Activated T-cell treated with anti-CD3 and anti-CD28 coated beads, Interleukin-2, amount 50 U/mL, for 24 hours (primary cell): ENCODE measurements around the gene CAPN11.

Experiments
- DNase-seq: peaks from one replicate; pipeline ENCODE4 v3.0.0-alpha.2; 2020
- H3K27ac Mint-ChIP-seq: 2 replicates; pipeline ENCODE4 v1.8.0; 2020; ENCODE audit warnings: mild to moderate bottlenecking, mixed read lengths
- H3K27me3 Mint-ChIP-seq: 2 replicates; pipeline ENCODE4 v1.8.0; 2020; ENCODE audit warnings: mixed read lengths
- H3K36me3 Mint-ChIP-seq: 2 replicates; pipeline ENCODE4 v1.8.0; 2020; ENCODE audit warnings: low read depth, mixed read lengths
- H3K4me1 Mint-ChIP-seq: 2 replicates; pipeline ENCODE4 v1.8.0; 2020; ENCODE audit warnings: low read depth, mixed read lengths
- H3K4me3 Mint-ChIP-seq: 2 replicates; pipeline ENCODE4 v1.8.0; 2020; ENCODE audit warnings: mild to moderate bottlenecking, moderate library complexity, mixed read lengths
- H3K9me3 Mint-ChIP-seq: 2 replicates; pipeline ENCODE4 v1.8.0; 2020; ENCODE audit warnings: mixed read lengths

The CAPN11 gene

GRCh38 chr6:44126320-44127149 is 32.1 kb upstream of the CAPN11 start:
- Mint-ChIP-seq H3K36me3 (peaks cover 41% of the 10 kb centered on the region), H3K9me3 (no peaks in the 10 kb centered on the region), H3K4me3 (peak overlapping the region; percentile 82), H3K4me1 (peaks cover 56% of the 10 kb centered on the region), H3K27ac (peak overlapping the region; percentile 98), H3K27me3 (no peaks in the 10 kb centered on the region)
- DNase-seq = peak; percentile 84

- peaks cover 41% of the 10 kb centered on the region for H3K36me3 Mint-ChIP-seq
- H3K27ac Mint-ChIP-seq = peak within 1 kb of the TSS; percentile 98
These were observed 31.2 kb upstream of the CAPN11 start, which contains the start of the genes MRPL14 and TMEM63B for GRCh38 chr6:44127186-44128019. Gene MRPL14 (minus strand): TSS chr6:44127452. CDS start chr6:44116611, 10,841 bp downstream. Gene TMEM63B (plus strand): TSS chr6:44127554. CDS start chr6:44134585, 7,031 bp downstream.

GRCh38 chr6:44128020-44128917 is 30.4 kb upstream of the CAPN11 start:
- peak; percentile 47 for DNase-seq
- no peaks in the 10 kb centered on the region for H3K9me3 Mint-ChIP-seq
- H3K27me3 Mint-ChIP-seq = no peaks in the 10 kb centered on the region
- H3K27ac Mint-ChIP-seq = peak overlapping the region; percentile 35
- H3K4me1 Mint-ChIP-seq = peaks cover 42% of the 10 kb centered on the region
- peaks cover 33% of the 10 kb centered on the region for H3K36me3 Mint-ChIP-seq
- peak overlapping the region; percentile 78 for H3K4me3 Mint-ChIP-seq

More at GRCh38 chr6:44127186-44128019, 31.2 kb upstream of the CAPN11 start, which contains the start of the genes MRPL14 and TMEM63B:
- peaks cover 50% of the 10 kb centered on the region for H3K4me1 Mint-ChIP-seq
- H3K9me3 Mint-ChIP-seq = no peaks in the 10 kb centered on the region
- DNase-seq = peak; percentile 95
- peak within 1 kb of the TSS; percentile 82 for H3K4me3 Mint-ChIP-seq
- H3K27me3 Mint-ChIP-seq = no peaks in the 10 kb centered on the region

- Mint-ChIP-seq H3K4me1 (peaks cover 28% of the 10 kb centered on the region), H3K27me3 (no peaks in the 10 kb centered on the region), H3K9me3 (no peaks in the 10 kb centered on the region), H3K4me3 (no peak overlapping the region), H3K27ac (no peak overlapping the region), H3K36me3 (peaks cover 22% of the 10 kb centered on the region)
- DNase-seq = no peak
These were observed 28.7 kb upstream of the CAPN11 start for GRCh38 chr6:44129841-44130322.

GRCh38 chr6:44131892-44132291 is 26.7 kb upstream of the CAPN11 start:
- DNase-seq = no peak
- H3K36me3 Mint-ChIP-seq = peaks cover 22% of the 10 kb centered on the region
- H3K4me1 Mint-ChIP-seq = peaks cover 13% of the 10 kb centered on the region
- H3K27me3 Mint-ChIP-seq = no peaks in the 10 kb centered on the region
- H3K9me3 Mint-ChIP-seq = no peaks in the 10 kb centered on the region
- no peak overlapping the region for H3K4me3 Mint-ChIP-seq
- H3K27ac Mint-ChIP-seq = no peak overlapping the region

GRCh38 chr6:44132476-44132875 is 26.1 kb upstream of the CAPN11 start:
- Mint-ChIP-seq H3K9me3 (no peaks in the 10 kb centered on the region), H3K36me3 (peaks cover 28% of the 10 kb centered on the region), H3K27ac (no peak overlapping the region), H3K27me3 (no peaks in the 10 kb centered on the region), H3K4me3 (no peak overlapping the region), H3K4me1 (peaks cover 13% of the 10 kb centered on the region)
- no peak for DNase-seq

- no peak for DNase-seq
- no peak overlapping the region for H3K27ac Mint-ChIP-seq
- H3K27me3 Mint-ChIP-seq = no peaks in the 10 kb centered on the region
- H3K4me3 Mint-ChIP-seq = no peak overlapping the region
- H3K36me3 Mint-ChIP-seq = peaks cover 30% of the 10 kb centered on the region
- H3K9me3 Mint-ChIP-seq = no peaks in the 10 kb centered on the region
- peaks cover 11% of the 10 kb centered on the region for H3K4me1 Mint-ChIP-seq
These were observed 25.4 kb upstream of the CAPN11 start for GRCh38 chr6:44133003-44133931.

- H3K9me3 Mint-ChIP-seq = no peaks in the 10 kb centered on the region
- DNase-seq = no peak
- H3K4me1 Mint-ChIP-seq = peaks cover 6% of the 10 kb centered on the region
- peaks cover 37% of the 10 kb centered on the region for H3K36me3 Mint-ChIP-seq
- H3K4me3 Mint-ChIP-seq = no peak overlapping the region
- no peak overlapping the region for H3K27ac Mint-ChIP-seq
- no peaks in the 10 kb centered on the region for H3K27me3 Mint-ChIP-seq
These were observed 24.5 kb upstream of the CAPN11 start for GRCh38 chr6:44133981-44134711.

- Mint-ChIP-seq H3K27ac (no peak overlapping the region), H3K27me3 (no peaks in the 10 kb centered on the region), H3K9me3 (no peaks in the 10 kb centered on the region)
These were observed 23.4 kb upstream of the CAPN11 start for GRCh38 chr6:44135173-44135758.

GRCh38 chr6:44135875-44136274 is 22.7 kb upstream of the CAPN11 start:
- Mint-ChIP-seq H3K4me1 (peaks cover 3% of the 10 kb centered on the region), H3K27me3 (no peaks in the 10 kb centered on the region), H3K9me3 (no peaks in the 10 kb centered on the region), H3K4me3 (no peak overlapping the region), H3K36me3 (peaks cover 53% of the 10 kb centered on the region), H3K27ac (no peak overlapping the region)
- no peak for DNase-seq

More at GRCh38 chr6:44135173-44135758, 23.4 kb upstream of the CAPN11 start:
- Mint-ChIP-seq H3K36me3 (peaks cover 47% of the 10 kb centered on the region), H3K4me3 (no peak overlapping the region), H3K4me1 (peaks cover 3% of the 10 kb centered on the region)
- DNase-seq = no peak

- Mint-ChIP-seq H3K27me3 (no peaks in the 10 kb centered on the region), H3K36me3 (peaks cover 77% of the 10 kb centered on the region), H3K27ac (no peak overlapping the region), H3K9me3 (no peaks in the 10 kb centered on the region), H3K4me3 (no peak overlapping the region), H3K4me1 (no peaks in the 10 kb centered on the region)
- DNase-seq = no peak
These were observed 19.8 kb upstream of the CAPN11 start for GRCh38 chr6:44138717-44139350.

- H3K4me3 Mint-ChIP-seq = no peak overlapping the region
- peaks cover 81% of the 10 kb centered on the region for H3K36me3 Mint-ChIP-seq
- H3K27ac Mint-ChIP-seq = no peak overlapping the region
- no peaks in the 10 kb centered on the region for H3K27me3 Mint-ChIP-seq
- H3K4me1 Mint-ChIP-seq = no peaks in the 10 kb centered on the region
- no peak for DNase-seq
- H3K9me3 Mint-ChIP-seq = no peaks in the 10 kb centered on the region
These were observed 19.3 kb upstream of the CAPN11 start for GRCh38 chr6:44139351-44139743.
